Ovary (tissue), 9 donors: ENCODE data around the gene CAMK2D. TPM values are rescaled to one million over a fixed set of nuclear protein-coding genes. Genes with fewer than 3 reads are reported as not detected.

Experiments
- DNase-seq, 5 donors: peaks; one replicate each; pipeline ENCODE4 v3.0.0-alpha.2; 2019 to 2020
- H3K27ac ChIP-seq, 2 donors: fragments of 200-600 bp; one replicate each; pipeline versions ENCODE4 v1.5.1 to v1.8.0; 2019 to 2022
- H3K27me3 ChIP-seq: fragments of 200-600 bp; one replicate; pipeline ENCODE4 v1.8.0; 2022
- H3K36me3 ChIP-seq: fragments of 200-600 bp; sonication (generic); one replicate; pipeline ENCODE4 v1.5.1; 2019
- H3K4me1 ChIP-seq: one replicate; pipeline ENCODE4 v1.8.1; 2013; ENCODE audit warnings: mild to moderate bottlenecking, moderate library complexity; ENCODE audit not compliant: insufficient read depth
- H3K4me3 ChIP-seq: fragments of 200-600 bp; sonication (generic); one replicate; pipeline ENCODE4 v1.5.1; 2017
- H3K9me3 ChIP-seq, 2 donors: fragments of 200-600 bp in 1 of 2; sonication (generic) in 1 of 2; one replicate each; pipeline versions ENCODE4 v1.5.1 to v1.8.1; 2013 to 2019; ENCODE audit warnings: mild to moderate bottlenecking in 1 of 2, moderate library complexity in 1 of 2
- CTCF ChIP-seq, 3 donors: fragments of 450-650 bp in 2 of 3; fragments of 200-600 bp in 1 of 3; IDR thresholded peaks; one replicate each; pipeline versions ENCODE4 v1.5.1 to v1.8.0; 2016 to 2022; ENCODE audit warnings: antibody characterized with exemption in 3 of 3, mild to moderate bottlenecking in 1 of 3
- EP300 ChIP-seq: sonication (generic); formaldehyde crosslinking; IDR thresholded peaks from one replicate; pipeline ENCODE4 v1.6.1; 2017; ENCODE audit warnings: antibody characterized with exemption
- POLR2A ChIP-seq: fragments of 450-650 bp; IDR thresholded peaks from one replicate; pipeline ENCODE4 v1.6.1; 2017; ENCODE audit warnings: antibody characterized with exemption, mild to moderate bottlenecking, moderate library complexity
- WGBS, 3 donors: extraction: QIAGEN DNeasy Blood & Tissue Kit in 1 of 3; methylation state at CpG; one replicate each; pipeline versions ENCODE4 v1.1.5 to v1.1.7; 2013 to 2017; 5-methylcytosine and 5-hydroxymethylcytosine counted together
- intact Hi-C, 4 donors: fragments of 100-400 bp; cut with DNase I; formaldehyde crosslinking; loops; one replicate each; pipeline versions ENCODE4 v1.11.0 to v1.15.1; 2022 to 2023
- polyA plus RNA-seq, 2 donors: library from polyadenylated mRNA; stranded (reverse); fragments of 200-250 nt in 1 of 2; fragments of 350-450 nt in 1 of 2; fragmentation: Illumina TruSeq in 1 of 2; extraction: RNeasy Lipid Tissue Mini Kit (QIAGEN cat#74804) in 1 of 2; gene quantifications; one replicate each; pipeline ENCODE4 v1.2.3, GENCODE V29; 2013 to 2014
- total RNA-seq, 7 donors: library from RNA; depleted of rRNA in 2 of 7; stranded (reverse); fragments of >200 nt in 2 of 7; fragmentation: NEBNext Ultra II Directional in 3 of 7; extraction: Animal tissue kit (Norgen Biotek cat#: 25700) in 3 of 7; gene quantifications; one replicate each; pipeline versions ENCODE4 v1.1.0 to v1.2.4, GENCODE V29; 2016 to 2023
- donor health status: DM: no; HTN: no; CAD: no; lungs with moderate emphysema.
- donor health status: DM: no; HTN: no; CAD: no.
- donor health status: Bipolar disorder and iron deficiency.
- donor health status: DM: yes; HTN: yes; CAD: no.
- donor health status: DM: no; HTN: no; CAD: no.
- donor health status: DM: yes; HTN: yes; CAD: no.

The CAMK2D gene
- total and polyA plus RNA-seq, 9 donors, result 14.2 to 36.9 (median 32.2) TPM

GRCh38 chr4:113772319-113772718 is 10.8 kb upstream of the CAMK2D start:
- 90 to 98% (median 93%) methylated on average over 17 to 22 of the region's 22 CpGs for WGBS, 3 donors
- intact Hi-C loops, result no loop called here

GRCh38 chr4:113769744-113770143 is 8.2 kb upstream of the CAMK2D start:
- H3K9me3 ChIP-seq, result no peaks in the 10 kb centered on the region
- no peaks in the 10 kb centered on the region for H3K27me3 ChIP-seq
- H3K36me3 ChIP-seq, result no peaks in the 10 kb centered on the region
- 66 to 74% (median 69%) methylated on average over 2 of the region's 2 CpGs for WGBS, 3 donors
- no peaks in the 10 kb centered on the region for H3K4me1 ChIP-seq
- no peak overlapping the region for H3K4me3 ChIP-seq
- no peak overlapping the region for H3K27ac ChIP-seq
- no peak for TF ChIP-seq EP300
- no peak for TF ChIP-seq POLR2A
- no peak for TF ChIP-seq CTCF (IDR thresholded peaks at IDR 0.05)
- intact Hi-C loops, result loop anchor here in 2 of 4 donors (10.0 kb wide), 2 partner anchors 225 to 375 kb away; no protein-coding TSS in a partner anchor
- DNase-seq, result no peak

More at GRCh38 chr4:113772319-113772718, 10.8 kb upstream of the CAMK2D start:
- Histone ChIP-seq H3K27ac (no peak overlapping the region), H3K27me3 (no peaks in the 10 kb centered on the region), H3K36me3 (no peaks in the 10 kb centered on the region), H3K4me1 (no peaks in the 10 kb centered on the region), H3K9me3 (no peaks in the 10 kb centered on the region), H3K4me3 (no peak overlapping the region)
- no peak for DNase-seq
- TF ChIP-seq CTCF (IDR thresholded peaks at IDR 0.05) (no peak), POLR2A (no peak), EP300 (no peak)

GRCh38 chr4:113768952-113769351 is 7.4 kb upstream of the CAMK2D start:
- intact Hi-C loops, result loop anchor here in 2 of 4 donors (10.0 kb wide), 2 partner anchors 224 to 374 kb away; no protein-coding TSS in a partner anchor
- no peaks in the 10 kb centered on the region for H3K36me3 ChIP-seq
- 71 to 87% (median 73%) methylated on average over 2 of the region's 2 CpGs for WGBS, 3 donors
- no peaks in the 10 kb centered on the region for H3K9me3 ChIP-seq
- H3K27me3 ChIP-seq, result no peaks in the 10 kb centered on the region
- no peaks in the 10 kb centered on the region for H3K4me1 ChIP-seq
- no peak overlapping the region for H3K27ac ChIP-seq
- no peak for TF ChIP-seq CTCF (IDR thresholded peaks at IDR 0.05)
- TF ChIP-seq POLR2A, result no peak
- H3K4me3 ChIP-seq, result no peak overlapping the region
- DNase-seq, result no peak

GRCh38 chr4:113766882-113767281 is 5.3 kb upstream of the CAMK2D start:
- no peaks in the 10 kb centered on the region for H3K36me3 ChIP-seq
- 92 to 97% (median 95%) methylated on average over 2 of the region's 2 CpGs for WGBS, 3 donors

More at GRCh38 chr4:113766882-113767281, 5.3 kb upstream of the CAMK2D start:
- no peaks in the 10 kb centered on the region for H3K4me1 ChIP-seq
- intact Hi-C loops, result loop anchor here in 2 of 4 donors (10.0 kb wide), 2 partner anchors 222 to 372 kb away; no protein-coding TSS in a partner anchor
- no peak overlapping the region for H3K4me3 ChIP-seq
- TF ChIP-seq EP300, result no peak
- TF ChIP-seq POLR2A, result no peak
- TF ChIP-seq CTCF (IDR thresholded peaks at IDR 0.05), result no peak
- no peak for DNase-seq
- no peak overlapping the region for H3K27ac ChIP-seq
- H3K9me3 ChIP-seq, result no peaks in the 10 kb centered on the region
- no peaks in the 10 kb centered on the region for H3K27me3 ChIP-seq
